ENCODE data around the gene CLRN2.
"Not testable (repeated sequence)": the region's sequence is repeated elsewhere in the genome, so short reads cannot be mapped to it uniquely, and the experiment has no call there.

CLRN2 gene

GRCh38 chr4:17545374-17546140, 30.6 kb downstream of the CLRN2 start:
- DNase-seq (ENCODE audit: low read depth in 2 of 2): no peak

GRCh38 chr4:17546222-17546621, 31.3 kb downstream of the CLRN2 start:
- no peak for DNase-seq (ENCODE audit: low read depth in 2 of 2)

GRCh38 chr4:17546678-17547077, 31.7 kb downstream of the CLRN2 start:
- DNase-seq (ENCODE audit: low read depth in 2 of 2): no peak

GRCh38 chr4:17550549-17550948, 35.6 kb downstream of the CLRN2 start:
- no peak for DNase-seq (ENCODE audit: low read depth in 2 of 2)

GRCh38 chr4:17552427-17552826, 37.5 kb downstream of the CLRN2 start:
- no peak for DNase-seq (ENCODE audit: low read depth in 2 of 2)

GRCh38 chr4:17554568-17554967, 39.6 kb downstream of the CLRN2 start:
- DNase-seq (ENCODE audit: low read depth in 2 of 2): no peak

GRCh38 chr4:17556498-17556897, 41.5 kb downstream of the CLRN2 start:
- no peak for DNase-seq (ENCODE audit: low read depth in 2 of 2)

- no peak for DNase-seq (ENCODE audit: low read depth in 2 of 2)
These were observed 42.9 kb downstream of the CLRN2 start for GRCh38 chr4:17557880-17558279.

- no peak for DNase-seq (ENCODE audit: low read depth in 2 of 2)
These were observed 44.2 kb downstream of the CLRN2 start for GRCh38 chr4:17558941-17559708.

GRCh38 chr4:17559709-17560048, 44.7 kb downstream of the CLRN2 start:
- DNase-seq (ENCODE audit: low read depth in 2 of 2): no peak

GRCh38 chr4:17560065-17560673, 45.2 kb downstream of the CLRN2 start:
- no peak for DNase-seq (ENCODE audit: low read depth in 2 of 2)

- no peak for DNase-seq (ENCODE audit: low read depth in 2 of 2)
These were observed 46.4 kb downstream of the CLRN2 start for GRCh38 chr4:17561195-17561909.

- DNase-seq (ENCODE audit: low read depth in 2 of 2): no peak
These were observed 47.2 kb downstream of the CLRN2 start for GRCh38 chr4:17562157-17562556.

- DNase-seq (ENCODE audit: low read depth in 2 of 2): no peak
These were observed 50.9 kb downstream of the CLRN2 start for GRCh38 chr4:17565846-17566245.

GRCh38 chr4:17567271-17567670, 52.3 kb downstream of the CLRN2 start:
- no peak for DNase-seq (ENCODE audit: low read depth in 2 of 2)

GRCh38 chr4:17574206-17574605, 59.2 kb downstream of the CLRN2 start:
- DNase-seq (ENCODE audit: low read depth in 2 of 2): no peak

GRCh38 chr4:17575177-17575576, 60.2 kb downstream of the CLRN2 start:
- not testable (repeated sequence) for DNase-seq (ENCODE audit: low read depth in 2 of 2)

Data from activated CD4-positive, alpha-beta T cell treated with anti-CD3 and anti-CD28 coated beads for 24 hours (primary cell).